Astrocyte (in vitro differentiated cells and primary cell): ENCODE data around the gene WDR64. TPM values are rescaled to one million over a fixed set of nuclear protein-coding genes. Genes with fewer than 3 reads are reported as not detected.

Source experiments
- DNase-seq: peaks from one replicate; pipeline ENCODE4 v3.0.0-alpha.2; 2010; ENCODE audit warnings: low read depth
- FAIRE-seq: peaks from 2 replicates; lab custom pipeline; 2011; peaks lifted over from hg19 to GRCh38; lab: Jason Lieb, UNC
- H2AFZ ChIP-seq: 2 replicates; pipeline ENCODE4 v1.6.0; 2012; ENCODE audit warnings: low read depth, low read length, inconsistent platforms
- H3K27ac ChIP-seq: 2 replicates; pipeline ENCODE4 v1.5.1; 2011; ENCODE audit warnings: low read depth, low read length, inconsistent platforms
- H3K27me3 ChIP-seq: 2 replicates; pipeline ENCODE4 v1.6.0; 2011; ENCODE audit warnings: low read length, inconsistent platforms; ENCODE audit not compliant: insufficient read depth
- H3K36me3 ChIP-seq: 2 replicates; pipeline ENCODE4 v1.5.1; 2011; ENCODE audit warnings: low read length, inconsistent platforms; ENCODE audit not compliant: insufficient read depth
- H3K4me1 ChIP-seq: 2 replicates; pipeline ENCODE4 v1.5.1; 2011; ENCODE audit warnings: low read length, inconsistent platforms; ENCODE audit not compliant: insufficient read depth
- H3K4me2 ChIP-seq: 2 replicates; pipeline ENCODE4 v1.6.0; 2012; ENCODE audit warnings: low read length, inconsistent platforms
- H3K4me3 ChIP-seq: 2 replicates; pipeline ENCODE4 v1.5.1; 2011; ENCODE audit warnings: low read depth, mild to moderate bottlenecking, low read length, inconsistent platforms; ENCODE audit not compliant: insufficient read depth
- H3K79me2 ChIP-seq: 2 replicates; pipeline ENCODE4 v1.6.0; 2012; ENCODE audit warnings: mild to moderate bottlenecking, low read length, inconsistent platforms; ENCODE audit not compliant: insufficient read depth
- H3K9ac ChIP-seq: 2 replicates; pipeline ENCODE4 v1.6.0; 2012; ENCODE audit warnings: mild to moderate bottlenecking, low read length, inconsistent platforms
- H3K9me3 ChIP-seq: 2 replicates; pipeline ENCODE4 v1.5.1; 2012; ENCODE audit warnings: low read depth, mild to moderate bottlenecking, low read length, inconsistent platforms; ENCODE audit not compliant: insufficient read depth
- H4K20me1 ChIP-seq: 2 replicates; pipeline ENCODE4 v1.6.0; 2012; ENCODE audit warnings: low read length, inconsistent platforms; ENCODE audit not compliant: insufficient read depth
- H3K27ac Mint-ChIP-seq: one replicate; pipeline ENCODE4 v1.8.0; 2021; ENCODE audit warnings: mild to moderate bottlenecking, mixed read lengths; ENCODE audit not compliant: unreplicated experiment
- H3K27me3 Mint-ChIP-seq: one replicate; pipeline ENCODE4 v1.8.0; 2021; ENCODE audit warnings: low read depth, mixed read lengths; ENCODE audit not compliant: unreplicated experiment
- H3K36me3 Mint-ChIP-seq: one replicate; pipeline ENCODE4 v1.8.0; 2021; ENCODE audit warnings: low read depth, mixed read lengths; ENCODE audit not compliant: unreplicated experiment
- H3K4me1 Mint-ChIP-seq: one replicate; pipeline ENCODE4 v1.8.0; 2021; ENCODE audit warnings: low read depth, mixed read lengths; ENCODE audit not compliant: unreplicated experiment
- H3K4me3 Mint-ChIP-seq: one replicate; pipeline ENCODE4 v1.8.0; 2021; ENCODE audit warnings: mild to moderate bottlenecking, moderate library complexity, mixed read lengths; ENCODE audit not compliant: unreplicated experiment
- H3K9me3 Mint-ChIP-seq: one replicate; pipeline ENCODE4 v1.8.0; 2021; ENCODE audit warnings: mild to moderate bottlenecking, mixed read lengths; ENCODE audit not compliant: unreplicated experiment
- EZH2 ChIP-seq: IDR thresholded peaks from 2 replicates; pipeline ENCODE4 v1.6.1; 2012; ENCODE audit warnings: mild to moderate bottlenecking, low read length, inconsistent platforms; ENCODE audit not compliant: insufficient read depth
- total RNA-seq: library from RNA; stranded (reverse); gene quantifications from 2 replicates; pipeline ENCODE4 v1.2.1, GENCODE V29; 2021
- TF ChIP-seq, protein P1 (sequence below): IDR thresholded peaks from 2 replicates; pipeline ENCODE4 v1.5.1; 2011; ENCODE audit warnings: low read depth, mild to moderate bottlenecking, inconsistent platforms, low read length, moderate library complexity; ENCODE audit not compliant: insufficient read depth

The WDR64 gene
- total RNA-seq, 1 donor from 2014 or later, result not detected

DNA sequence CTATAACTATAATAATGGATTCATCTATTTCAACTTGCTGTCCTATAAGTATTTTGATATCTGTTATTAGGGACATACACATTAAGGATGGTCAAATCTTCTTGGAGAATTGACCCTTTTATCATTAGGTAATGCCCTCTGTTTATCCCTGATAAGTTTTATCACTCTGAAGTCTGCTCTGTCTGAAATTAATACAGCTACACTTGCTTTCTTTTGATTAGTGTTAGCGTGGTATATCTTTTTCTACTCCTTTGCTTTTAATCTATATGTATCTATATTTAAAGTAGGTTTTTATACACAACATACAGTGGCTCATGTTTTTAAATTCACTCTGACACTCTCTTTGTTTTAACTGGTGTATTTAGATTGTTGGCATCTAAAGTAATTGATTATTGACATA lies 126.0 kb downstream of the WDR64 start:
- Histone ChIP-seq H3K4me1 (no peaks in the 10 kb centered on the region), H3K36me3 (no peaks in the 10 kb centered on the region), H3K4me3 (no peak overlapping the region), H3K4me2 (no peak overlapping the region), H2AFZ (no peak overlapping the region), H3K9me3 (no peaks in the 10 kb centered on the region), H3K9ac (no peak overlapping the region), H3K79me2 (no peaks in the 10 kb centered on the region), H4K20me1 (no peaks in the 10 kb centered on the region), H3K27ac (no peak overlapping the region), H3K27me3 (no peaks in the 10 kb centered on the region)
- Mint-ChIP-seq H3K4me3 (no peak overlapping the region), H3K27me3 (no peaks in the 10 kb centered on the region), H3K36me3 (no peaks in the 10 kb centered on the region), H3K9me3 (no peaks in the 10 kb centered on the region), H3K4me1 (no peaks in the 10 kb centered on the region), H3K27ac (no peak overlapping the region)
- no peak for DNase-seq
- FAIRE-seq, result no peak
- TF ChIP-seq, protein P1, sequence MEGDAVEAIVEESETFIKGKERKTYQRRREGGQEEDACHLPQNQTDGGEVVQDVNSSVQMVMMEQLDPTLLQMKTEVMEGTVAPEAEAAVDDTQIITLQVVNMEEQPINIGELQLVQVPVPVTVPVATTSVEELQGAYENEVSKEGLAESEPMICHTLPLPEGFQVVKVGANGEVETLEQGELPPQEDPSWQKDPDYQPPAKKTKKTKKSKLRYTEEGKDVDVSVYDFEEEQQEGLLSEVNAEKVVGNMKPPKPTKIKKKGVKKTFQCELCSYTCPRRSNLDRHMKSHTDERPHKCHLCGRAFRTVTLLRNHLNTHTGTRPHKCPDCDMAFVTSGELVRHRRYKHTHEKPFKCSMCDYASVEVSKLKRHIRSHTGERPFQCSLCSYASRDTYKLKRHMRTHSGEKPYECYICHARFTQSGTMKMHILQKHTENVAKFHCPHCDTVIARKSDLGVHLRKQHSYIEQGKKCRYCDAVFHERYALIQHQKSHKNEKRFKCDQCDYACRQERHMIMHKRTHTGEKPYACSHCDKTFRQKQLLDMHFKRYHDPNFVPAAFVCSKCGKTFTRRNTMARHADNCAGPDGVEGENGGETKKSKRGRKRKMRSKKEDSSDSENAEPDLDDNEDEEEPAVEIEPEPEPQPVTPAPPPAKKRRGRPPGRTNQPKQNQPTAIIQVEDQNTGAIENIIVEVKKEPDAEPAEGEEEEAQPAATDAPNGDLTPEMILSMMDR, result no peak
- TF ChIP-seq EZH2, result no peak

DNA sequence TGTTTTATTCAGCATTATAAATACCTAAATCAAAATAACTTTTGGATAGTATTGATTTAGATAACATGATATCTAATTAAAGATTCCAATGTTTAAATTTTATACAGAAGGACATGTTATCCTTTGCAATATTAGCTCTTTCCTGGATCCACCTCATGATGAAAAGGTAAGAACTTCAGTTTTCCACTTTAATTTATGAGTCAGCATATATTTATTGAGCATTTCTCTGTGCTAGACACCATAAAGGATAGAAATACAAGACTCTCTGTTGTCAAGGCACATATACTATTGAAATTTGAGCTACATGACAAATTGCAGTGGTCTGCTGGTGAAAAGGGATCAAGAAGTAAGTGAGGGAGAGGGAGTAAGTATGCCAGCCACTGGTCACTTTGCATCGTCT lies 127.8 kb downstream of the WDR64 start:
- no peaks in the 10 kb centered on the region for H3K27me3 Mint-ChIP-seq
- DNase-seq, result no peak

DNA sequence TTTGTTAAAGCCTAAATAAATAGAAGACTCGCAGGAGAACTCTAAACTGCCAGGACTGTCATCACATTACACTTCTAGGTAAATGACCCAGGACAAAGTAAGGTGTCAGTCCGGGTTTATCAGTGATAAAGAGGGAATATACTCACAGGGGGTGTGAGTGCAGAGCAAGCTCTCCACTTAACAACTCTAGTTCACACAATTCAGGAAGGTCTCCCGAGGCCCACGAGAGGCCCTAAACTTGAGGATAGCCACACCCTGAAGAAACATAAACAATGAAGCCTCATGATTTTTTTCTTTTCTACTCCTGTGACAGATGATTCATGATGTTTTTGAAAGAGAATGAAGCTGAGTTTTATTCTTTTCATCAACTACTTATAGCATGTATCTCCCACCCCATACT lies 130.3 kb downstream of the WDR64 start:
- no peaks in the 10 kb centered on the region for H3K27me3 Mint-ChIP-seq
- no peak for FAIRE-seq
- TF ChIP-seq, protein P1, result no peak
- TF ChIP-seq EZH2, result no peak

More for the DNA sequence above, 127.8 kb downstream of the WDR64 start:
- H3K4me2 ChIP-seq, result no peak overlapping the region
- Mint-ChIP-seq H3K4me3 (no peak overlapping the region), H3K27ac (no peak overlapping the region), H3K9me3 (no peaks in the 10 kb centered on the region), H3K36me3 (no peaks in the 10 kb centered on the region), H3K4me1 (no peaks in the 10 kb centered on the region)
- H4K20me1 ChIP-seq, result no peaks in the 10 kb centered on the region
- H3K9ac ChIP-seq, result no peak overlapping the region
- no peaks in the 10 kb centered on the region for H3K27me3 ChIP-seq
- TF ChIP-seq, protein P1, result no peak
- TF ChIP-seq EZH2, result no peak
- FAIRE-seq, result no peak
- H2AFZ ChIP-seq, result no peak overlapping the region
- H3K9me3 ChIP-seq, result no peaks in the 10 kb centered on the region
- H3K4me1 ChIP-seq, result no peaks in the 10 kb centered on the region
- H3K36me3 ChIP-seq, result no peaks in the 10 kb centered on the region
- no peak overlapping the region for H3K4me3 ChIP-seq
- H3K27ac ChIP-seq, result no peak overlapping the region
- no peaks in the 10 kb centered on the region for H3K79me2 ChIP-seq

More for the DNA sequence above, 130.3 kb downstream of the WDR64 start:
- H3K36me3 Mint-ChIP-seq, result no peaks in the 10 kb centered on the region
- no peak for DNase-seq
- Histone ChIP-seq H3K4me1 (no peaks in the 10 kb centered on the region), H3K4me3 (no peak overlapping the region), H4K20me1 (no peaks in the 10 kb centered on the region), H3K79me2 (no peaks in the 10 kb centered on the region), H3K9ac (no peak overlapping the region), H2AFZ (no peak overlapping the region), H3K27ac (no peak overlapping the region), H3K27me3 (no peaks in the 10 kb centered on the region), H3K36me3 (no peaks in the 10 kb centered on the region), H3K9me3 (no peaks in the 10 kb centered on the region), H3K4me2 (no peak overlapping the region)
- no peaks in the 10 kb centered on the region for H3K4me1 Mint-ChIP-seq
- no peaks in the 10 kb centered on the region for H3K9me3 Mint-ChIP-seq
- no peak overlapping the region for H3K27ac Mint-ChIP-seq
- no peak overlapping the region for H3K4me3 Mint-ChIP-seq
